Measurements from ENCODE around the gene ELMO1. TPM values are rescaled to one million over a fixed set of nuclear protein-coding genes. Genes with fewer than 3 reads are reported as not detected.

Gene ELMO1
- polyA plus RNA-seq, 1 donor (not counting 4 experiments of a cell fraction or from before 2014, with no cell fraction given) = not detected

DNA sequence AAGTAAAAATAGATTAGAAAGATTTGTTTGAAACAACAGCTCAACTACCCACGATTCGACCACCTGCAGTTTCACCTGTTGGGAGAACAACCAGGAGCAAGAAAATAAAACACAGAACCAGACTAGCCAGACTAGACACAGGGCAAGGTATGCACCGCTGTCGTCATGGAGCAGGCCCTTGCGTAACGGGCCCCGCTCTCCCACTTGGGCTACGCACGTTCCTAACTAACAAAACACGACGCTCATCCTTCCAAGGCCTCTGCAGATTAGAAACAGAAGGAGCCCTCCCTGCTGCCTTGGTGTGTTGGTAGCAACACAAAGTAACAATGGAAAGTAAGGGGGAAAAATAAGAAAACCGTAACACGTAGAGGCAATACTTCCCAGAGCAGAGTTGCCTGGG, 45.1 kb upstream of the ELMO1 start:
- H3K27me3 ChIP-seq (ENCODE audit: control insufficient read depth, extremely low read depth, insufficient read depth, low read length) = no peaks in the 10 kb centered on the region
- H3K4me1 ChIP-seq (ENCODE audit: control insufficient read depth, extremely low read depth, insufficient read depth, low read length) = no peaks in the 10 kb centered on the region
- FAIRE-seq = no peak
- dilution Hi-C loops (cut with MboI; ENCODE audit: extremely low pct_ligation_motif_present, low sequenced_read_pairs) = no loop called here
- DNase-seq (ENCODE audit: low read depth, low spot score) = no peak
- no peak overlapping the region for H2AFZ ChIP-seq (ENCODE audit: control insufficient read depth, low read length)
- H3K36me3 ChIP-seq (ENCODE audit: control insufficient read depth in 2 of 2, extremely low read depth in 1 of 2, insufficient read depth in 2 of 2, low read length in 2 of 2) = no peaks in the 10 kb centered on the region
- no peak overlapping the region for H3K4me2 ChIP-seq (ENCODE audit: control insufficient read depth, extremely low read depth, insufficient read depth, low read depth, low read length)
- no peak overlapping the region for H3K9ac ChIP-seq (ENCODE audit: control insufficient read depth, extremely low read depth, insufficient read depth, low read length)
- no peak for TF ChIP-seq EZH2 (IDR thresholded peaks at IDR 0.05; ENCODE audit: low read length)
- TF ChIP-seq, protein P1, sequence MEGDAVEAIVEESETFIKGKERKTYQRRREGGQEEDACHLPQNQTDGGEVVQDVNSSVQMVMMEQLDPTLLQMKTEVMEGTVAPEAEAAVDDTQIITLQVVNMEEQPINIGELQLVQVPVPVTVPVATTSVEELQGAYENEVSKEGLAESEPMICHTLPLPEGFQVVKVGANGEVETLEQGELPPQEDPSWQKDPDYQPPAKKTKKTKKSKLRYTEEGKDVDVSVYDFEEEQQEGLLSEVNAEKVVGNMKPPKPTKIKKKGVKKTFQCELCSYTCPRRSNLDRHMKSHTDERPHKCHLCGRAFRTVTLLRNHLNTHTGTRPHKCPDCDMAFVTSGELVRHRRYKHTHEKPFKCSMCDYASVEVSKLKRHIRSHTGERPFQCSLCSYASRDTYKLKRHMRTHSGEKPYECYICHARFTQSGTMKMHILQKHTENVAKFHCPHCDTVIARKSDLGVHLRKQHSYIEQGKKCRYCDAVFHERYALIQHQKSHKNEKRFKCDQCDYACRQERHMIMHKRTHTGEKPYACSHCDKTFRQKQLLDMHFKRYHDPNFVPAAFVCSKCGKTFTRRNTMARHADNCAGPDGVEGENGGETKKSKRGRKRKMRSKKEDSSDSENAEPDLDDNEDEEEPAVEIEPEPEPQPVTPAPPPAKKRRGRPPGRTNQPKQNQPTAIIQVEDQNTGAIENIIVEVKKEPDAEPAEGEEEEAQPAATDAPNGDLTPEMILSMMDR (optimal IDR thresholded peaks at IDR 0.05 in 1 of 3, IDR thresholded peaks at IDR 0.05 in 1 of 3, conservative IDR thresholded peaks at IDR 0.05 in 1 of 3; ENCODE audit: extremely low read depth in 1 of 3, insufficient read depth in 2 of 3, low read length in 3 of 3) = no peak
- H3K9me1 ChIP-seq (ENCODE audit: control insufficient read depth, extremely low read depth, insufficient read depth, low read length) = no peaks in the 10 kb centered on the region
- no peak overlapping the region for H3K4me3 ChIP-seq (ENCODE audit: control insufficient read depth in 2 of 3, extremely low read depth in 1 of 3, insufficient read depth in 2 of 3, low read depth in 1 of 3, low read length in 3 of 3)
- no peak overlapping the region for H3K27ac ChIP-seq (ENCODE audit: control insufficient read depth, insufficient read depth, low read length)
- no peaks in the 10 kb centered on the region for H4K20me1 ChIP-seq (ENCODE audit: control insufficient read depth, extremely low read depth, insufficient read depth, low read length)
- no peaks in the 10 kb centered on the region for H3K79me2 ChIP-seq (ENCODE audit: control insufficient read depth, insufficient read depth, low read length)
- H3K9me3 ChIP-seq (ENCODE audit: control insufficient read depth, low read depth, low read length) = no peaks in the 10 kb centered on the region

DNA sequence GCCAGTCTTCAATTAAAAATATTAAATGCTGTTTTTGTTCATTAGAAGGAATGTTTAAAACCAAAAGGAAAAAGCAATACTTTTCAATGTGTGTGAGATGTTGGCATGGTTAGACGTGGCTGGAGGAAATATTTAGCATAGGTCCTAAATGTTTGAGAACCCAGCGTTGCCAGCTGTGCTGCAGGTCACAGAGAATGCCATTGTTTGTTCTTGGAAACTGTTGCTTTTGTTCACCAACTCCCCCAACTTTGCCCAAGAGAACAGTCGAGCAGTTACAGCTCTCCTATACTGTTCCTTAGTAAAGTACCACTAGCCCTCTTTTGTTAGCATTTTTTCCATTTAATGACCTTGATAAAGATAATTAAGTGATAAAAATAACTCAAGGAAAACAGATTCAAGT, 44.5 kb upstream of the ELMO1 start:
- Histone ChIP-seq H3K4me3 (ENCODE audit: control insufficient read depth in 2 of 3, extremely low read depth in 1 of 3, insufficient read depth in 2 of 3, low read depth in 1 of 3, low read length in 3 of 3) (no peak overlapping the region), H2AFZ (ENCODE audit: control insufficient read depth, low read length) (no peak overlapping the region), H3K27me3 (ENCODE audit: control insufficient read depth, extremely low read depth, insufficient read depth, low read length) (no peaks in the 10 kb centered on the region), H3K36me3 (ENCODE audit: control insufficient read depth in 2 of 2, extremely low read depth in 1 of 2, insufficient read depth in 2 of 2, low read length in 2 of 2) (no peaks in the 10 kb centered on the region), H3K79me2 (ENCODE audit: control insufficient read depth, insufficient read depth, low read length) (no peaks in the 10 kb centered on the region), H3K27ac (ENCODE audit: control insufficient read depth, insufficient read depth, low read length) (no peak overlapping the region), H3K9me1 (ENCODE audit: control insufficient read depth, extremely low read depth, insufficient read depth, low read length) (no peaks in the 10 kb centered on the region), H3K9ac (ENCODE audit: control insufficient read depth, extremely low read depth, insufficient read depth, low read length) (no peak overlapping the region), H3K4me2 (ENCODE audit: control insufficient read depth, extremely low read depth, insufficient read depth, low read depth, low read length) (no peak overlapping the region), H3K9me3 (ENCODE audit: control insufficient read depth, low read depth, low read length) (peaks cover 2% of the 10 kb centered on the region), H3K4me1 (ENCODE audit: control insufficient read depth, extremely low read depth, insufficient read depth, low read length) (no peaks in the 10 kb centered on the region), H4K20me1 (ENCODE audit: control insufficient read depth, extremely low read depth, insufficient read depth, low read length) (no peaks in the 10 kb centered on the region)
- dilution Hi-C loops (cut with MboI; ENCODE audit: extremely low pct_ligation_motif_present, low sequenced_read_pairs) = no loop called here
- no peak for FAIRE-seq
- TF ChIP-seq, protein P1 (optimal IDR thresholded peaks at IDR 0.05 in 1 of 3, IDR thresholded peaks at IDR 0.05 in 1 of 3, conservative IDR thresholded peaks at IDR 0.05 in 1 of 3; ENCODE audit: extremely low read depth in 1 of 3, insufficient read depth in 2 of 3, low read length in 3 of 3) = no peak
- no peak for TF ChIP-seq EZH2 (IDR thresholded peaks at IDR 0.05; ENCODE audit: low read length)
- no peak for DNase-seq (ENCODE audit: low read depth, low spot score)

All from keratinocyte (primary cell).